ENCODE measurements around the gene MAN1C1. TPM values are rescaled to one million over a fixed set of nuclear protein-coding genes. Genes with fewer than 3 reads are reported as not detected.
A peak's percentile ranks its signal among the peaks of the same experiment; 100 is the strongest.

MAN1C1 gene
- total RNA-seq, 1 experiment from 2014 or later = 0.26 TPM

GRCh38 chr1:25641329-25641725, 24.7 kb downstream of the MAN1C1 start:
- Histone ChIP-seq H3K36me3 (no peaks in the 10 kb centered on the region), H3K4me3 (no peak overlapping the region), H3K9me3 (peaks cover 3% of the 10 kb centered on the region; the same call in 1 of the 2 replicates), H3K27me3 (peaks cover 14% of the 10 kb centered on the region)
- DNase-seq = no peak

GRCh38 chr1:25641931-25642573, 25.5 kb downstream of the MAN1C1 start:
- peaks cover 14% of the 10 kb centered on the region for H3K27me3 ChIP-seq

GRCh38 chr1:25642574-25643108, 26.1 kb downstream of the MAN1C1 start:
- no peaks in the 10 kb centered on the region for H3K36me3 ChIP-seq
- H3K27me3 ChIP-seq = peaks cover 14% of the 10 kb centered on the region
- no peak overlapping the region for H3K4me3 ChIP-seq
- DNase-seq = peak; percentile 36
- H3K9me3 ChIP-seq = no peaks in the 10 kb centered on the region

More at GRCh38 chr1:25641931-25642573, 25.5 kb downstream of the MAN1C1 start:
- DNase-seq = no peak
- Histone ChIP-seq H3K4me3 (no peak overlapping the region), H3K36me3 (no peaks in the 10 kb centered on the region), H3K9me3 (no peaks in the 10 kb centered on the region)

GRCh38 chr1:25643929-25644328, 27.3 kb downstream of the MAN1C1 start:
- H3K27me3 ChIP-seq = peaks cover 14% of the 10 kb centered on the region
- H3K9me3 ChIP-seq = no peaks in the 10 kb centered on the region
- H3K4me3 ChIP-seq = no peak overlapping the region
- no peak for DNase-seq
- H3K36me3 ChIP-seq = no peaks in the 10 kb centered on the region

GRCh38 chr1:25644962-25645361, 28.4 kb downstream of the MAN1C1 start:
- no peak overlapping the region for H3K4me3 ChIP-seq
- no peaks in the 10 kb centered on the region for H3K36me3 ChIP-seq
- H3K9me3 ChIP-seq = no peaks in the 10 kb centered on the region
- peaks cover 14% of the 10 kb centered on the region for H3K27me3 ChIP-seq
- DNase-seq = no peak

- peaks cover 8% of the 10 kb centered on the region; the same call in 1 of the 2 replicates for H3K27me3 ChIP-seq
- H3K4me3 ChIP-seq = no peak overlapping the region
- H3K36me3 ChIP-seq = no peaks in the 10 kb centered on the region
- no peaks in the 10 kb centered on the region for H3K9me3 ChIP-seq
- no peak for DNase-seq
Observed at GRCh38 chr1:25645637-25646400, 29.2 kb downstream of the MAN1C1 start.

GRCh38 chr1:25647106-25647505, 30.5 kb downstream of the MAN1C1 start:
- H3K27me3 ChIP-seq = no peaks in the 10 kb centered on the region

GRCh38 chr1:25647863-25648262, 31.3 kb downstream of the MAN1C1 start:
- Histone ChIP-seq H3K4me3 (no peak overlapping the region), H3K9me3 (no peaks in the 10 kb centered on the region), H3K27me3 (no peaks in the 10 kb centered on the region), H3K36me3 (no peaks in the 10 kb centered on the region)
- no peak for DNase-seq

More at GRCh38 chr1:25647106-25647505, 30.5 kb downstream of the MAN1C1 start:
- Histone ChIP-seq H3K4me3 (no peak overlapping the region), H3K9me3 (no peaks in the 10 kb centered on the region), H3K36me3 (no peaks in the 10 kb centered on the region)
- no peak for DNase-seq

- no peak for DNase-seq
- H3K36me3 ChIP-seq = no peaks in the 10 kb centered on the region
- no peak overlapping the region for H3K4me3 ChIP-seq
- no peaks in the 10 kb centered on the region for H3K9me3 ChIP-seq
- H3K27me3 ChIP-seq = no peaks in the 10 kb centered on the region
Observed at GRCh38 chr1:25648681-25649440, 32.3 kb downstream of the MAN1C1 start.

- H3K4me3 ChIP-seq = no peak overlapping the region
- no peaks in the 10 kb centered on the region for H3K36me3 ChIP-seq
- no peaks in the 10 kb centered on the region for H3K27me3 ChIP-seq
- no peak for DNase-seq
- H3K9me3 ChIP-seq = no peaks in the 10 kb centered on the region
Observed at GRCh38 chr1:25649505-25650288, 33.1 kb downstream of the MAN1C1 start.

- Histone ChIP-seq H3K9me3 (no peaks in the 10 kb centered on the region), H3K27me3 (no peaks in the 10 kb centered on the region)
- no peak for DNase-seq
Observed at GRCh38 chr1:25650289-25650576, 33.6 kb downstream of the MAN1C1 start.

GRCh38 chr1:25651036-25651640, 34.5 kb downstream of the MAN1C1 start:
- no peak for DNase-seq
- H3K4me3 ChIP-seq = no peak overlapping the region
- H3K27me3 ChIP-seq = no peaks in the 10 kb centered on the region
- no peaks in the 10 kb centered on the region for H3K36me3 ChIP-seq
- no peaks in the 10 kb centered on the region for H3K9me3 ChIP-seq

More at GRCh38 chr1:25650289-25650576, 33.6 kb downstream of the MAN1C1 start:
- Histone ChIP-seq H3K4me3 (no peak overlapping the region), H3K36me3 (no peaks in the 10 kb centered on the region)

- H3K9me3 ChIP-seq = no peaks in the 10 kb centered on the region
- DNase-seq = no peak
- no peaks in the 10 kb centered on the region for H3K36me3 ChIP-seq
- no peaks in the 10 kb centered on the region for H3K27me3 ChIP-seq
- no peak overlapping the region for H3K4me3 ChIP-seq
Observed at GRCh38 chr1:25651824-25652741, 35.5 kb downstream of the MAN1C1 start.

GRCh38 chr1:25653558-25653957, 37.0 kb downstream of the MAN1C1 start:
- H3K27me3 ChIP-seq = no peaks in the 10 kb centered on the region
- H3K36me3 ChIP-seq = no peaks in the 10 kb centered on the region
- no peak for DNase-seq
- no peak overlapping the region for H3K4me3 ChIP-seq
- no peaks in the 10 kb centered on the region for H3K9me3 ChIP-seq

- Histone ChIP-seq H3K9me3 (no peaks in the 10 kb centered on the region), H3K36me3 (no peaks in the 10 kb centered on the region), H3K27me3 (no peaks in the 10 kb centered on the region), H3K4me3 (no peak overlapping the region)
- no peak for DNase-seq
Observed at GRCh38 chr1:25654109-25654660, 37.6 kb downstream of the MAN1C1 start.

Measured in MG63 (cell line).